Transverse colon (tissue), 4 donors: Measurements from ENCODE around the gene ANKRD65. TPM values are rescaled to one million over a fixed set of nuclear protein-coding genes. Genes with fewer than 3 reads are reported as not detected.
"Not testable (repeated sequence)": the region's sequence is repeated elsewhere in the genome, so short reads cannot be mapped to it uniquely, and the experiment has no call there.

ENCODE experiments used
- DNase-seq: peaks from one replicate; pipeline ENCODE4 v3.0.0-alpha.2; 2019
- H3K27ac ChIP-seq, 4 donors: fragments of 200-600 bp; sonication (generic); 2 replicates each; pipeline ENCODE4 v1.5.1; 2016 to 2018; ENCODE audit warnings: inconsistent platforms in 4 of 4
- H3K27me3 ChIP-seq: fragments of 200-600 bp; sonication (generic); 2 replicates; pipeline ENCODE4 v1.5.1; 2017; ENCODE audit warnings: inconsistent platforms
- H3K36me3 ChIP-seq, 4 donors: fragments of 200-600 bp; sonication (generic); 2 replicates each; pipeline ENCODE4 v1.5.1; 2017 to 2019; ENCODE audit warnings: inconsistent platforms in 4 of 4
- H3K4me1 ChIP-seq, 4 donors: fragments of 200-600 bp; sonication (generic); 2 replicates each; pipeline ENCODE4 v1.5.1; 2017 to 2020; ENCODE audit warnings: inconsistent platforms in 4 of 4
- H3K4me3 ChIP-seq, 4 donors: fragments of 200-600 bp; sonication (generic); 1 replicate in 1 of 4; 2 replicates in 3 of 4; pipeline versions ENCODE4 v1.5.1 to v1.6.1; 2017 to 2019; ENCODE audit warnings: inconsistent platforms in 4 of 4
- H3K9me3 ChIP-seq, 2 donors: fragments of 200-600 bp; sonication (generic); 2 replicates each; pipeline ENCODE4 v1.5.1; 2017 to 2019; ENCODE audit warnings: inconsistent platforms in 2 of 2
- EP300 ChIP-seq: sonication (generic); formaldehyde crosslinking; IDR thresholded peaks from one replicate; pipeline ENCODE4 v1.6.1; 2017; ENCODE audit warnings: antibody characterized with exemption, low read depth
- POLR2A ChIP-seq: fragments of 450-650 bp; IDR thresholded peaks from one replicate; pipeline ENCODE4 v1.6.1; 2016; ENCODE audit warnings: antibody characterized with exemption, mild to moderate bottlenecking, moderate library complexity
- POLR2AphosphoS5 ChIP-seq, 3 donors: sonication (generic); formaldehyde crosslinking; IDR thresholded peaks; one replicate each; pipeline ENCODE4 v1.6.1; 2016; ENCODE audit warnings: antibody characterized with exemption in 3 of 3
- WGBS, 2 donors: methylation state at CpG; one replicate each; pipeline ENCODE4 v1.1.5; 2018; ENCODE audit warnings: low coverage in 1 of 2; 5-methylcytosine and 5-hydroxymethylcytosine counted together
- in situ Hi-C, 4 donors: fragments of 200-750 bp; cut with MboI; loops; one replicate each; pipeline versions ENCODE4 v1.15.0 to v1.15.1; 2017; ENCODE audit warnings: low sequenced_read_pairs in 3 of 4, low pct_ligation_motif_present in 1 of 4, low pct_unique_long_range_greater_than_20kb in 1 of 4
- intact Hi-C: fragments of 100-400 bp; cut with DNase I; formaldehyde crosslinking; loops from one replicate; pipeline ENCODE4 v1.15.1; 2023; ENCODE audit warnings: low total_unique reads
- total RNA-seq, 4 donors: library from RNA; depleted of rRNA; stranded (reverse); fragments of >200 nt; gene quantifications; one replicate each; pipeline ENCODE4 v1.1.0, GENCODE V29; 2016
- TF ChIP-seq, protein P1 (sequence below), 5 experiments: fragments of 200-600 bp in 3 of 5; fragments of 450-650 bp in 2 of 5; sonication (generic) in 3 of 5; IDR thresholded peaks; 1 replicate in 2 of 5; 2 replicates in 3 of 5; pipeline ENCODE4 v1.5.1; 2016 to 2017; ENCODE audit warnings: antibody characterized with exemption in 5 of 5, inconsistent platforms in 3 of 5, mild to moderate bottlenecking in 2 of 5, moderate library complexity in 1 of 5

Gene ANKRD65
- total RNA-seq, 4 donors from 2014 or later = 0.80 to 4.5 (median 1.9) TPM

DNA sequence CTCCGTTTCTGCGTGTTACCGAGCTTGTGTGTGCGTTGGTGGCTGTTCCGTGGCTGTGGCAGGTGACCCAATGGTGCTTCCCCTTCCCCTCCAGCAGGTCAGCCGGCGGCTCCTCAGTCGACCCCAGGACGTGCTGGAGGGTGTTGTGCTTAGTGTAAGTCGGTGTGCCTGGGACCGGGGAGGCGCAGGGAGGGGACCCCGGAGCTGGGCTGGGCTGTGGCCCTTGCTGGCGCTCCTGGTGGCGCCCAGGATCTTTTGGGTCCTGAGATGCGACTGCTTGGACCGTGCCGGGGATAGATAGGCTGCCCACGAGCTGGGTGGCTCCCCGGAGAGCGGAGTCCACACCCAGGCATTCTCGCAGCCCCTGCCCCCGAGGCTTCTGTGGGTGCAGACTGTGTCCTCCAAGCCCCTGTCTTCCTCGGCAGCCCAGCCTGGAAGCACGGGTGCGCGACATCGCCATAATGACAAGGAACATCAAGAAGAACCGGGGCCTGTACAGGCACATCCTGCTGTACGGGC is 34.3 kb upstream of the ANKRD65 start:
- Histone ChIP-seq H3K36me3 (no peaks in the 10 kb centered on the region), H3K4me1 (no peaks in the 10 kb centered on the region), H3K4me3 (no peak overlapping the region), H3K27me3 (no peaks in the 10 kb centered on the region), H3K9me3 (no peaks in the 10 kb centered on the region), H3K27ac (no peak overlapping the region)
- no peak for TF ChIP-seq EP300
- TF ChIP-seq POLR2AphosphoS5 (IDR thresholded peaks at IDR 0.05) = no peak
- TF ChIP-seq POLR2A = no peak
- TF ChIP-seq, protein P1, sequence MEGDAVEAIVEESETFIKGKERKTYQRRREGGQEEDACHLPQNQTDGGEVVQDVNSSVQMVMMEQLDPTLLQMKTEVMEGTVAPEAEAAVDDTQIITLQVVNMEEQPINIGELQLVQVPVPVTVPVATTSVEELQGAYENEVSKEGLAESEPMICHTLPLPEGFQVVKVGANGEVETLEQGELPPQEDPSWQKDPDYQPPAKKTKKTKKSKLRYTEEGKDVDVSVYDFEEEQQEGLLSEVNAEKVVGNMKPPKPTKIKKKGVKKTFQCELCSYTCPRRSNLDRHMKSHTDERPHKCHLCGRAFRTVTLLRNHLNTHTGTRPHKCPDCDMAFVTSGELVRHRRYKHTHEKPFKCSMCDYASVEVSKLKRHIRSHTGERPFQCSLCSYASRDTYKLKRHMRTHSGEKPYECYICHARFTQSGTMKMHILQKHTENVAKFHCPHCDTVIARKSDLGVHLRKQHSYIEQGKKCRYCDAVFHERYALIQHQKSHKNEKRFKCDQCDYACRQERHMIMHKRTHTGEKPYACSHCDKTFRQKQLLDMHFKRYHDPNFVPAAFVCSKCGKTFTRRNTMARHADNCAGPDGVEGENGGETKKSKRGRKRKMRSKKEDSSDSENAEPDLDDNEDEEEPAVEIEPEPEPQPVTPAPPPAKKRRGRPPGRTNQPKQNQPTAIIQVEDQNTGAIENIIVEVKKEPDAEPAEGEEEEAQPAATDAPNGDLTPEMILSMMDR (IDR thresholded peaks at IDR 0.05) = no peak
- intact Hi-C loops (no loop called here), in situ Hi-C loops (no loop called here)
- 84% methylated on average over 28 of the region's 30 CpGs; no CpG with 5 or more reads in 1 of the 2 donors for WGBS, 2 donors
- no peak for DNase-seq

DNA sequence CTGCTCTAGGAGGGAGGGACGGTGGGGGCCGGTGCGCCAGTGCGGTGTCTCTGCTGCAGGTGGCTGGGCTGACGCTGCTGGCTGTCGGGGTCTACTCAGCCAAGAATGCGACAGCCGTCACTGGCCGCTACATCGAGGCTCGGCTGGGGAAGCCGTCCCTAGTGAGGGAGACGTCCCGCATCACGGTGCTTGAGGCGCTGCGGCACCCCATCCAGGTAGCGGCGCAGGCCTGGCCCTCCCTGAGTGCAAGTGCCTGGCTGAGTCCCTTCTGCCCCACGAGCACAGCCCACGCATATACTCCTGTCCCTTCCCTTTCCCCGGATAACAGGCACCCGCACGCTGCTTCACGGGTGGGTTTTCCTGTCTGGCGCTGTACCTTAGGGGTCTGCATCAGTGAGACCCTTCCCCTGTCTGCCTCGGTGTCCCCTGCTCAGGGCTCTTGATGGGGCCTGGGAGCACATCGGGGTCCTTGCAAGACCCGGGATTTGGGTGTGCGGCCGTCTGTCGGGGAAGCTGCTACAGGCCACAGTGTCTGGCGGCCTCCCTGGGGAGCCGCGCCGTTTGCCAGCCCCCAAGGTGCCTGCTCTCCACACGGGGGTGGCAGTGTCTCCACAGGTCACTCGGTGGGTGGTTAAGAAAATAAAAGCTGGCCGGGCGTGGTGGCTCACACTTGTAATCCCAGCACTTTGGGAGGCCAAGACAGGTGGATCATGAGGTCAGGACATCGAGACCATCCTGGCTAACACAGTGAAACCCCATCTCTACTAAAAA is 33.4 kb upstream of the ANKRD65 start:
- in situ Hi-C loops, H3K4me3 ChIP-seq, H3K27me3 ChIP-seq, intact Hi-C loops, H3K36me3 ChIP-seq, H3K4me1 ChIP-seq, H3K9me3 ChIP-seq, DNase-seq, H3K27ac ChIP-seq: not testable (repeated sequence)
- WGBS, 2 donors = 86% methylated on average over 35 of the region's 41 CpGs; no CpG with 5 or more reads in 1 of the 2 donors

- DNase-seq = no peak
- H3K27me3 ChIP-seq = no peaks in the 10 kb centered on the region
- 94% methylated on average over 16 of the region's 16 CpGs; no CpG with 5 or more reads in 1 of the 2 donors for WGBS, 2 donors
- in situ Hi-C loops = no loop called here
- TF ChIP-seq, protein P1 (IDR thresholded peaks at IDR 0.05) = no peak
- TF ChIP-seq POLR2A (no peak), EP300 (no peak), POLR2AphosphoS5 (IDR thresholded peaks at IDR 0.05) (no peak)
- H3K4me3 ChIP-seq = no peak overlapping the region
- no peaks in the 10 kb centered on the region for H3K9me3 ChIP-seq
- no peak overlapping the region for H3K27ac ChIP-seq
- intact Hi-C loops = no loop called here
- no peaks in the 10 kb centered on the region for H3K36me3 ChIP-seq
- H3K4me1 ChIP-seq = peaks cover 0 to 5% (median 4%) of the 10 kb centered on the region in 4 donors
Measured at GRCh38 chr1:1452882-1453281, 31.8 kb upstream of the ANKRD65 start.

DNA sequence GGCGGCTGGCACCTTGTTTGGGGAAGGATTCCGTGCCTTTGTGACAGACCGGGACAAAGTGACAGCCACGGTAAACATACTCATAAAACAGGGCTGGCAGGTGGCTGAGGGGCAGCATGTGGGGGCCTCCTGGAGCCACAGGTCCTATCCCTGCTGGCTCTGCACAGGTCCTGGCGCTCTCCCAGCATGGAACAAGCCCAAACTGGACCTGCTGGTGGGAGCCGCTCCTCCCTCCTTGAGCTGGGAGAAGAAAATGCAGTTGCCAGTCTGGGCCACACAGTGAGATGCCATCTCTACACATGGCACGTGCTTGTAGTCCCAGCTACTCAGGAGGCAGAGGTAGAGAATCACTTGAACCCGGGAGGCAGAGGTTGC is 31.3 kb upstream of the ANKRD65 start:
- H3K36me3 ChIP-seq, H3K4me1 ChIP-seq, in situ Hi-C loops, H3K27ac ChIP-seq, H3K9me3 ChIP-seq, H3K4me3 ChIP-seq, H3K27me3 ChIP-seq, intact Hi-C loops, DNase-seq: not testable (repeated sequence)
- 70 to 100% methylated on average over 1 to 7 of the region's 8 CpGs for WGBS, 2 donors

GRCh38 chr1:1451696-1452364 is 30.8 kb upstream of the ANKRD65 start:
- Histone ChIP-seq H3K27me3 (no peaks in the 10 kb centered on the region), H3K27ac (no peak overlapping the region), H3K4me1 (peaks cover 0 to 5% (median 4%) of the 10 kb centered on the region in 4 donors), H3K9me3 (no peaks in the 10 kb centered on the region), H3K36me3 (no peaks in the 10 kb centered on the region), H3K4me3 (no peak overlapping the region)
- WGBS, 2 donors = 85% methylated on average over 25 of the region's 26 CpGs; no CpG with 5 or more reads in 1 of the 2 donors
- no peak for DNase-seq
- intact Hi-C loops (no loop called here), in situ Hi-C loops (no loop called here)
- TF ChIP-seq, protein P1 (IDR thresholded peaks at IDR 0.05) = no peak
- TF ChIP-seq EP300 = no peak
- no peak for TF ChIP-seq POLR2AphosphoS5 (IDR thresholded peaks at IDR 0.05)
- no peak for TF ChIP-seq POLR2A

GRCh38 chr1:1450616-1451015 is 29.5 kb upstream of the ANKRD65 start:
- H3K36me3 ChIP-seq, in situ Hi-C loops, H3K27ac ChIP-seq, H3K27me3 ChIP-seq, H3K9me3 ChIP-seq, H3K4me1 ChIP-seq, DNase-seq, H3K4me3 ChIP-seq, intact Hi-C loops: not testable (repeated sequence)
- WGBS, 2 donors = 81% methylated on average over 21 of the region's 22 CpGs; no CpG with 5 or more reads in 1 of the 2 donors
